ENCODE measurements around the gene NEURL1. TPM values are rescaled to one million over a fixed set of nuclear protein-coding genes. Genes with fewer than 3 reads are reported as not detected.

NEURL1 gene
- total RNA-seq, 1 experiment from 2014 or later = 1.7 TPM

DNA sequence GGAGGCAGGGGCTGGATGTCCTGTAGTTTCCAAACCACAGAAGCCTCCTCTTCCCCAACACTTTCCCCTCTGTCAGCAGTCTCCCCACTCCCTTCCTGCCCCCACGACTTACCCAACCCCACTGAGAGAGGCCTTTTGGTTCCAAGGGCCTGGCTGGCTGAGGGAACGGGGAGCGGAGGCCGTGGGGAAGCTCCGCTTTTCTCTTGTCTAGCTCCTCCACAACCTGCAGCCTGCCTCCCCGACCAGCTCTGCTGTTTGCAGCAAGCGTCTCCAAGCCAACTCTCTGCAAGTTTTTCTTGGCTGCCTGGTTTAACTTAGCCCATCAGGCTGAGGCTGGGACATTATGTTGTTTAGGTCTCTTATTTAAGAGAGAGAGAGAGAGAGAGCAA, 126.8 kb downstream of the NEURL1 start:
- BruUV-seq (replicated peaks) = no TSS peak
- ChIA-PET POLR2A (ENCODE audit: unreplicated experiment) (no interaction called here), CTCF (no interaction called here)
- Histone ChIP-seq H3K4me1 (ENCODE audit: insufficient read depth, low read length) (no peaks in the 10 kb centered on the region), H3F3A (ENCODE audit: low read length, unreplicated experiment) (no peaks in the 10 kb centered on the region), H3K9me2 (replicated peaks; ENCODE audit: low read length) (no peaks in the 10 kb centered on the region), H4K20me1 (ENCODE audit: low read length) (no peaks in the 10 kb centered on the region), H3K4me3 (ENCODE audit: low read length) (no peak overlapping the region), H3K79me2 (ENCODE audit: low read length) (no peaks in the 10 kb centered on the region), H3K27me3 (ENCODE audit: low read length) (no peaks in the 10 kb centered on the region), H3K36me3 (ENCODE audit: low read depth, low read length) (no peaks in the 10 kb centered on the region), H2AFZ (ENCODE audit: low read length) (no peak overlapping the region), H3K4me2 (ENCODE audit: low read length) (no peak overlapping the region), H3K27ac (ENCODE audit: low read length) (no peak overlapping the region), H3K9me3 (ENCODE audit: low read length) (no peaks in the 10 kb centered on the region), H3K9ac (ENCODE audit: low read length) (no peak overlapping the region)
- TF ChIP-seq, protein P1, sequence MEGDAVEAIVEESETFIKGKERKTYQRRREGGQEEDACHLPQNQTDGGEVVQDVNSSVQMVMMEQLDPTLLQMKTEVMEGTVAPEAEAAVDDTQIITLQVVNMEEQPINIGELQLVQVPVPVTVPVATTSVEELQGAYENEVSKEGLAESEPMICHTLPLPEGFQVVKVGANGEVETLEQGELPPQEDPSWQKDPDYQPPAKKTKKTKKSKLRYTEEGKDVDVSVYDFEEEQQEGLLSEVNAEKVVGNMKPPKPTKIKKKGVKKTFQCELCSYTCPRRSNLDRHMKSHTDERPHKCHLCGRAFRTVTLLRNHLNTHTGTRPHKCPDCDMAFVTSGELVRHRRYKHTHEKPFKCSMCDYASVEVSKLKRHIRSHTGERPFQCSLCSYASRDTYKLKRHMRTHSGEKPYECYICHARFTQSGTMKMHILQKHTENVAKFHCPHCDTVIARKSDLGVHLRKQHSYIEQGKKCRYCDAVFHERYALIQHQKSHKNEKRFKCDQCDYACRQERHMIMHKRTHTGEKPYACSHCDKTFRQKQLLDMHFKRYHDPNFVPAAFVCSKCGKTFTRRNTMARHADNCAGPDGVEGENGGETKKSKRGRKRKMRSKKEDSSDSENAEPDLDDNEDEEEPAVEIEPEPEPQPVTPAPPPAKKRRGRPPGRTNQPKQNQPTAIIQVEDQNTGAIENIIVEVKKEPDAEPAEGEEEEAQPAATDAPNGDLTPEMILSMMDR (conservative IDR thresholded peaks at IDR 0.05; ENCODE audit: low read depth, low read length) = no peak
- no peak for TF ChIP-seq EZH2 (IDR thresholded peaks at IDR 0.05; ENCODE audit: low read length, unreplicated experiment)
- TF ChIP-seq EZH2phosphoT487 (IDR thresholded peaks at IDR 0.05; ENCODE audit: borderline replicate concordance, low read length) = no peak
- no peak for ATAC-seq
- intact Hi-C loops (cut with micrococcal nuclease) = no loop called here
- DNase-seq = no peak

DNA sequence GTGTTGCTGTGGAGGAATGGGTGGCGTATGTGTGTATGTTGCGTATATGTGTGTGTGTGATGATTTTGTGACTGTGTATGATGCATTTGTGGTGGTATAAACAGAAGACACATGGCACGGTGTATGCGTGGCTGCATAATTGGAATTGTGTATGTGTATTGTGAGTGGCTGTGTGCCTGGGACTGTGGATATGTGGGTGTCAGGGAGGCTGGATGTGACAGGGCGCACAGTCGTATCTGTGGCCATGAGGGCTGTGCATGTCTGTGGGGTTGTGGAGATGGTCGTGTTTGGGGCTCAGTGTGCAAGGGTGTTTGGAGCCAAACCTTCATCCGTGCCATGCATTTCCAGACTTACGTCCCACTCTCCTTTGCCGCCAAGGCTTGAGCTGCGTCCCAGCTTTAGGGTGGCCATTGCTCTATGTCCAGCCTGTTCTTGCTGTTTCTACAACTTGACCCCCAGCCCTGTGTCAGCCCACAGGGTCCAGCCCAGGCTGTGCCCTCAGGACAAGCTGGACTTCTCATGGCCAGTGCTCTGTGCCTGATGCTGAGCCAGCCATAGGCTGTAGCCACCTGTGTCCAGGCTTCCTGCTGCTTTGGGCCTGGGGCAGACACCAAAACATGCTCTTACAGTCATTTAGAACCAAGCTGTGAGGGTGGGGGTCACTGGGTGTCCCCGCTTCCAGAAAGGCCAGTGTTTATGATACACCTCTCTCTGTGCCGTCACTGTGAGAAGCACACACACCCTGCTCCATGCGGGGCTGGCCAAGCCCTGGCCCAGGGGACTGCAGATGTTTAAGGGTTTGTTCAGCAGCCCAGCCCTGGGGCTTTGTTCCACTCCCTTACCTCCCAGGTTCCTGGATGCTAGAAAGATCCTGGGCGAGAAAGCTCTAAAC, 127.6 kb downstream of the NEURL1 start:
- Histone ChIP-seq H3K79me2 (ENCODE audit: low read length) (no peaks in the 10 kb centered on the region), H2AFZ (ENCODE audit: low read length) (no peak overlapping the region), H3K36me3 (ENCODE audit: low read depth, low read length) (no peaks in the 10 kb centered on the region), H3K4me3 (ENCODE audit: low read length) (no peak overlapping the region), H3K27ac (ENCODE audit: low read length) (no peak overlapping the region), H3K27me3 (ENCODE audit: low read length) (no peaks in the 10 kb centered on the region), H3K4me1 (ENCODE audit: insufficient read depth, low read length) (no peaks in the 10 kb centered on the region), H3K9me2 (replicated peaks; ENCODE audit: low read length) (no peaks in the 10 kb centered on the region), H3F3A (ENCODE audit: low read length, unreplicated experiment) (no peaks in the 10 kb centered on the region), H3K4me2 (ENCODE audit: low read length) (no peak overlapping the region), H4K20me1 (ENCODE audit: low read length) (no peaks in the 10 kb centered on the region), H3K9me3 (ENCODE audit: low read length) (no peaks in the 10 kb centered on the region), H3K9ac (ENCODE audit: low read length) (no peak overlapping the region)
- ATAC-seq = no peak
- ChIA-PET CTCF (no interaction called here), POLR2A (ENCODE audit: unreplicated experiment) (no interaction called here)
- DNase-seq = no peak
- BruUV-seq (replicated peaks) = no TSS peak
- TF ChIP-seq EZH2 (IDR thresholded peaks at IDR 0.05; ENCODE audit: low read length, unreplicated experiment) (no peak), EZH2phosphoT487 (IDR thresholded peaks at IDR 0.05; ENCODE audit: borderline replicate concordance, low read length) (no peak)
- TF ChIP-seq, protein P1 (conservative IDR thresholded peaks at IDR 0.05; ENCODE audit: low read depth, low read length) = no peak
- intact Hi-C loops (cut with micrococcal nuclease) = no loop called here

DNA sequence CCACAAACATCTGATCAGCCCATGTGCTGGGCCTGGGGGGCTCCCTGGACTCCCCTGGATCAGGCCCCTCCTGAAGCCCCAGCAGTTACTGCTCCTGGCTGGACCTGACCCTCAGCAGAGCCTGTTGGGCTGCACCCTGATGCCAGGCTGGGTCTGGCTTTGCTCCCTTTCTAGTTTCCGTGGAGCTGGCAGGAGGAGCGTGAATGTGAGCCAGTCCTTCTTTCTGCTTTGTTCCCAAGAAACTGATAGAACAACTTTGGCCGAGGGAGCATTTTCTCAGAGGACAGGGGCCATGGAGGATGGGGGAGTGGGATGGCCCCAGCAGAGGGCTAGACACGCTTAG, 128.2 kb downstream of the NEURL1 start:
- TF ChIP-seq, protein P1 (conservative IDR thresholded peaks at IDR 0.05; ENCODE audit: low read depth, low read length) = no peak
- TF ChIP-seq EZH2 (IDR thresholded peaks at IDR 0.05; ENCODE audit: low read length, unreplicated experiment) (no peak), EZH2phosphoT487 (IDR thresholded peaks at IDR 0.05; ENCODE audit: borderline replicate concordance, low read length) (no peak)
- no peaks in the 10 kb centered on the region for H4K20me1 ChIP-seq (ENCODE audit: low read length)
- no peak for ATAC-seq
- H3K79me2 ChIP-seq (ENCODE audit: low read length) = no peaks in the 10 kb centered on the region
- H3K9me3 ChIP-seq (ENCODE audit: low read length) = no peaks in the 10 kb centered on the region
- ChIA-PET CTCF (no interaction called here), POLR2A (ENCODE audit: unreplicated experiment) (no interaction called here)
- no peaks in the 10 kb centered on the region for H3K36me3 ChIP-seq (ENCODE audit: low read depth, low read length)
- intact Hi-C loops (cut with micrococcal nuclease) = no loop called here
- no peaks in the 10 kb centered on the region for H3F3A ChIP-seq (ENCODE audit: low read length, unreplicated experiment)
- DNase-seq = no peak
- H3K9ac ChIP-seq (ENCODE audit: low read length) = no peak overlapping the region
- BruUV-seq (replicated peaks) = no TSS peak
- no peak overlapping the region for H3K4me3 ChIP-seq (ENCODE audit: low read length)
- no peak overlapping the region for H3K27ac ChIP-seq (ENCODE audit: low read length)
- H3K4me1 ChIP-seq (ENCODE audit: insufficient read depth, low read length) = no peaks in the 10 kb centered on the region
- no peaks in the 10 kb centered on the region for H3K27me3 ChIP-seq (ENCODE audit: low read length)
- no peak overlapping the region for H2AFZ ChIP-seq (ENCODE audit: low read length)
- no peaks in the 10 kb centered on the region for H3K9me2 ChIP-seq (replicated peaks; ENCODE audit: low read length)
- H3K4me2 ChIP-seq (ENCODE audit: low read length) = no peak overlapping the region

Measured in PC-3 (cell line).